HepG2 (cell line): ENCODE measurements around the gene PHKG1. TPM values are rescaled to one million over a fixed set of nuclear protein-coding genes. Genes with fewer than 3 reads are reported as not detected.

Experiments used
- ARNT ChIP-seq: fragments of 450-650 bp; IDR thresholded peaks from 2 replicates; pipeline ENCODE4 v1.6.1; 2017
- ATF2 ChIP-seq: sonication (generic); formaldehyde crosslinking; IDR thresholded peaks from 2 replicates; pipeline ENCODE4 v1.4.0; 2020; ENCODE audit warnings: missing genetic modification reagents
- CSRNP1 ChIP-seq: sonication (generic); formaldehyde crosslinking; IDR thresholded peaks from 2 replicates; pipeline ENCODE4 v1.8.1; 2023; ENCODE audit warnings: mild to moderate bottlenecking, missing genetic modification reagents
- EHMT2 ChIP-seq: fragments of 200-600 bp; sonication (generic); IDR thresholded peaks from 2 replicates; pipeline ENCODE4 v1.7.0; 2017; ENCODE audit warnings: antibody characterized with exemption, low read depth, low read length, borderline replicate concordance
- GTF2F1 ChIP-seq: fragments of 150-350 bp; IDR thresholded peaks from 2 replicates; pipeline ENCODE4 v1.6.1; 2014; ENCODE audit warnings: low read length
- IKZF5 ChIP-seq: IDR thresholded peaks from 2 replicates; pipeline ENCODE4 v1.6.1; 2018; ENCODE audit warnings: missing genetic modification reagents, mild to moderate bottlenecking, missing compliant biosample characterization
- KDM6A ChIP-seq: IDR thresholded peaks from 2 replicates; pipeline ENCODE4 v1.6.1; 2016; ENCODE audit warnings: low read depth
- NFRKB ChIP-seq: fragments of 450-650 bp; IDR thresholded peaks from 2 replicates; pipeline ENCODE4 v1.6.1; 2017
- NRL ChIP-seq: sonication (generic); formaldehyde crosslinking; IDR thresholded peaks from 2 replicates; pipeline ENCODE4 v1.5.0; 2020; ENCODE audit warnings: missing genetic modification reagents, mild to moderate bottlenecking, moderate library complexity, borderline replicate concordance
- POLR2A ChIP-seq, 2 experiments: IDR thresholded peaks; 2 replicates each; pipeline ENCODE4 v1.6.1; 2011; ENCODE audit warnings: low read depth in 2 of 2, low read length in 2 of 2, mild to moderate bottlenecking in 1 of 2, moderate library complexity in 1 of 2; ENCODE audit not compliant: insufficient read depth in 1 of 2
- PTBP1 ChIP-seq: fragments of 200-400 bp; formaldehyde crosslinking; IDR thresholded peaks from 2 replicates; pipeline ENCODE4 v1.6.1; 2018; ENCODE audit warnings: low read length, low read depth; ENCODE audit not compliant: poor library complexity, severe bottlenecking
- TARDBP ChIP-seq: sonication (generic); formaldehyde crosslinking; IDR thresholded peaks from 2 replicates; pipeline ENCODE4 v1.8.0; 2022; ENCODE audit warnings: mild to moderate bottlenecking, missing genetic modification reagents
- TEAD3 ChIP-seq: optimal IDR thresholded peaks from 2 replicates; pipeline ENCODE3; 2016; ENCODE audit warnings: borderline replicate concordance
- TOE1 ChIP-seq: sonication (generic); formaldehyde crosslinking; IDR thresholded peaks from 2 replicates; pipeline ENCODE4 v1.4.0; 2020; ENCODE audit warnings: mild to moderate bottlenecking, missing genetic modification reagents
- ZBTB14 ChIP-seq: sonication (generic); formaldehyde crosslinking; IDR thresholded peaks from 2 replicates; pipeline ENCODE4 v1.4.0; 2020; ENCODE audit warnings: missing genetic modification reagents
- ZMYM4 ChIP-seq: sonication (generic); formaldehyde crosslinking; IDR thresholded peaks from 2 replicates; pipeline ENCODE4 v1.8.1; 2023; ENCODE audit warnings: mild to moderate bottlenecking, missing genetic modification reagents
- ZNF496 ChIP-seq: sonication (generic); formaldehyde crosslinking; IDR thresholded peaks from 2 replicates; pipeline ENCODE4 v1.8.1; 2023; ENCODE audit warnings: mild to moderate bottlenecking, moderate library complexity, missing genetic modification reagents; ENCODE audit not compliant: insufficient replicate concordance
- ZNF513 ChIP-seq: sonication (generic); formaldehyde crosslinking; conservative IDR thresholded peaks from 2 replicates; pipeline ENCODE4 v1.5.0; 2020; ENCODE audit warnings: missing genetic modification reagents
- ZNF543 ChIP-seq: sonication (generic); formaldehyde crosslinking; IDR thresholded peaks from 2 replicates; pipeline ENCODE4 v1.4.0; 2020; ENCODE audit warnings: mild to moderate bottlenecking, missing genetic modification reagents
- ZNF562 ChIP-seq: sonication (generic); formaldehyde crosslinking; IDR thresholded peaks from 2 replicates; pipeline ENCODE4 v1.8.0; 2022; ENCODE audit warnings: missing genetic modification reagents, borderline replicate concordance
- ZNF710 ChIP-seq: sonication (generic); formaldehyde crosslinking; IDR thresholded peaks from 2 replicates; pipeline ENCODE4 v1.5.0; 2020; ENCODE audit warnings: mild to moderate bottlenecking, missing genetic modification reagents, borderline replicate concordance
- polyA plus RNA-seq, 8 experiments: library from polyadenylated mRNA; depleted of rRNA in 3 of 8; stranded (reverse) in 7 of 8; unstranded in 1 of 8; fragments of >200 nt; fragmentation: Illumina TruSeq in 4 of 8; extraction: Trizol in 4 of 8; gene quantifications; 2 replicates each; pipeline versions ENCODE4 v1.2.1 to v1.2.3, GENCODE V29; 2011 to 2016; ENCODE audit warnings: low read depth in 4 of 8, missing spikeins in 1 of 8, mixed read lengths in 1 of 8; ENCODE audit not compliant: insufficient read depth in 1 of 8
- total RNA-seq, 5 experiments: library from RNA; depleted of rRNA; stranded (reverse); fragments of >200 nt; fragmentation: Illumina TruSeq; extraction: Trizol; gene quantifications; 2 replicates each; pipeline ENCODE4 v1.2.3, GENCODE V29; 2016; ENCODE audit warnings: low read depth in 1 of 5

The PHKG1 gene
- total and polyA plus RNA-seq, 2 of the 13 experiments (the other 11 are each of a cell fraction or from before 2014, with no cell fraction given), result 0.44 to 0.71 TPM

- TF ChIP-seq TARDBP (CRISPR knock-in tag), result peak; percentile 89
- TF ChIP-seq ZNF562 (CRISPR knock-in tag), result no peak
- peak; percentile 70; the same call in 1 of the 2 replicates for TF ChIP-seq IKZF5
- no peak for TF ChIP-seq ZNF496 (CRISPR knock-in tag)
- no peak for TF ChIP-seq EHMT2
- peak; percentile 81 for TF ChIP-seq ZMYM4 (CRISPR knock-in tag)
- TF ChIP-seq ZNF543 (CRISPR knock-in tag), result 0 out of 2 replicates have a peak, but pooled peaks have one; percentile 11
- peak; percentile 84 for TF ChIP-seq ATF2 (CRISPR knock-in tag)
- no peak for TF ChIP-seq ARNT
- no peak for TF ChIP-seq NRL (CRISPR knock-in tag)
- peak; percentile 80 for TF ChIP-seq POLR2A (IDR thresholded peaks at IDR 0.05; ENCODE audit: insufficient read depth in 1 of 2, low read depth in 2 of 2, low read length in 2 of 2)
- no peak for TF ChIP-seq PTBP1
- no peak; the same call in 1 of the 2 replicates for TF ChIP-seq ZNF710 (CRISPR knock-in tag)
- TF ChIP-seq NFRKB, result no peak
- peak; percentile 80 for TF ChIP-seq ZBTB14 (CRISPR knock-in tag)
- no peak for TF ChIP-seq TOE1 (CRISPR knock-in tag)
- TF ChIP-seq CSRNP1 (CRISPR knock-in tag), result no peak; the same call in none of the 2 replicates
- peak; percentile 92 for TF ChIP-seq TEAD3 (CRISPR knock-in tag)
- TF ChIP-seq ZNF513 (CRISPR knock-in tag), result no peak
- TF ChIP-seq KDM6A, result peak; percentile 58; the same call in 1 of the 2 replicates
- no peak for TF ChIP-seq GTF2F1
These were observed 41.2 kb downstream of the PHKG1 start, which contains the start of the genes CCT6A and PSPH (continued) for GRCh38 chr7:56051339-56052191.
